H9 (cell line): Measurements from ENCODE around the gene ARHGEF25. TPM values are rescaled to one million over a fixed set of nuclear protein-coding genes. Genes with fewer than 3 reads are reported as not detected.

Experiments
- DNase-seq: peaks from one replicate; pipeline ENCODE4 v3.0.0-alpha.2; 2017
- H2AFZ ChIP-seq: one replicate; pipeline ENCODE4 v1.6.1; 2013; ENCODE audit warnings: mild to moderate bottlenecking, low read length, control low read depth, moderate library complexity
- H2AK5ac ChIP-seq: 2 replicates; pipeline ENCODE4 v1.6.1; 2013; ENCODE audit warnings: low read length, control low read depth, mixed read lengths; ENCODE audit not compliant: insufficient read length
- H2BK120ac ChIP-seq: one replicate; pipeline ENCODE4 v1.6.1; 2013; ENCODE audit warnings: low read depth, mild to moderate bottlenecking, low read length, control low read depth, inconsistent platforms; ENCODE audit not compliant: poor library complexity, severe bottlenecking
- H2BK12ac ChIP-seq: 2 replicates; pipeline ENCODE4 v1.6.1; 2013; ENCODE audit warnings: low read length, control low read depth, mixed read lengths, low read depth; ENCODE audit not compliant: insufficient read length
- H2BK15ac ChIP-seq: 2 replicates; pipeline ENCODE4 v1.6.1; 2013; ENCODE audit warnings: low read depth, low read length, control low read depth
- H2BK20ac ChIP-seq: one replicate; pipeline ENCODE4 v1.6.1; 2013; ENCODE audit warnings: low read depth, mild to moderate bottlenecking, low read length, control low read depth, inconsistent platforms; ENCODE audit not compliant: poor library complexity, severe bottlenecking
- H2BK5ac ChIP-seq: 2 replicates; pipeline ENCODE4 v1.6.1; 2013; ENCODE audit warnings: low read length, control low read depth, mixed read lengths; ENCODE audit not compliant: insufficient read length
- H3K14ac ChIP-seq: 2 replicates; pipeline ENCODE4 v1.6.1; 2013; ENCODE audit warnings: low read length, control low read depth; ENCODE audit not compliant: insufficient read depth
- H3K18ac ChIP-seq: 2 replicates; pipeline ENCODE4 v1.6.1; 2013; ENCODE audit warnings: low read depth, mild to moderate bottlenecking, mixed read lengths, low read length, control low read depth; ENCODE audit not compliant: insufficient read length
- H3K23ac ChIP-seq: 2 replicates; pipeline ENCODE4 v1.6.1; 2013; ENCODE audit warnings: low read length, control low read depth, mixed read lengths, low read depth; ENCODE audit not compliant: insufficient read length
- H3K23me2 ChIP-seq: 2 replicates; pipeline ENCODE4 v1.6.1; 2013; ENCODE audit warnings: low read depth, mild to moderate bottlenecking, mixed read lengths, low read length, control low read depth; ENCODE audit not compliant: insufficient read length, poor library complexity, severe bottlenecking
- H3K27ac ChIP-seq: 2 replicates; pipeline ENCODE4 v1.5.1; 2013; ENCODE audit warnings: low read length, control low read depth, mixed read lengths, low read depth; ENCODE audit not compliant: insufficient read length
- H3K27me3 ChIP-seq: 2 replicates; pipeline ENCODE4 v1.6.1; 2013; ENCODE audit warnings: low read length, control low read depth, inconsistent platforms; ENCODE audit not compliant: insufficient read depth
- H3K4ac ChIP-seq: 2 replicates; pipeline ENCODE4 v1.6.1; 2013; ENCODE audit warnings: low read depth, mild to moderate bottlenecking, control low read depth, inconsistent platforms, low read length, moderate library complexity
- H3K4me1 ChIP-seq: 2 replicates; pipeline ENCODE4 v1.6.1; 2013; ENCODE audit warnings: low read length, control low read depth, inconsistent platforms; ENCODE audit not compliant: insufficient read depth
- H3K4me2 ChIP-seq: 2 replicates; pipeline ENCODE4 v1.6.1; 2013; ENCODE audit warnings: low read length, control low read depth, mixed read lengths; ENCODE audit not compliant: insufficient read length, insufficient read depth
- H3K56ac ChIP-seq: 2 replicates; pipeline ENCODE4 v1.6.1; 2013; ENCODE audit warnings: low read depth, mild to moderate bottlenecking, mixed read lengths, low read length, control low read depth; ENCODE audit not compliant: insufficient read length
- H3K79me1 ChIP-seq: 2 replicates; pipeline ENCODE4 v1.6.1; 2013; ENCODE audit warnings: low read depth, mild to moderate bottlenecking, moderate library complexity, low read length, control low read depth, inconsistent platforms; ENCODE audit not compliant: insufficient read depth, poor library complexity, severe bottlenecking
- H3K79me2 ChIP-seq: 2 replicates; pipeline ENCODE4 v1.6.1; 2013; ENCODE audit warnings: low read length, control low read depth, inconsistent platforms; ENCODE audit not compliant: insufficient read depth
- H3K9ac ChIP-seq: 2 replicates; pipeline ENCODE4 v1.6.1; 2013; ENCODE audit warnings: low read length, control low read depth, mixed read lengths; ENCODE audit not compliant: insufficient read length; ENCODE audit errors: extremely low read depth
- H3K9me3 ChIP-seq: one replicate; pipeline ENCODE4 v1.6.1; 2013; ENCODE audit warnings: low read depth, low read length, inconsistent platforms; ENCODE audit not compliant: control insufficient read depth
- H3T11ph ChIP-seq: one replicate; pipeline ENCODE4 v1.6.1; 2013; ENCODE audit warnings: mild to moderate bottlenecking, low read length, control low read depth, inconsistent platforms
- H4K20me1 ChIP-seq: one replicate; pipeline ENCODE4 v1.6.1; 2013; ENCODE audit not compliant: control insufficient read depth, insufficient read length, insufficient read depth
- H4K5ac ChIP-seq: 2 replicates; pipeline ENCODE4 v1.6.1; 2013; ENCODE audit warnings: low read depth, mild to moderate bottlenecking, mixed read lengths, low read length, control low read depth; ENCODE audit not compliant: insufficient read length
- H4K8ac ChIP-seq: replicated peaks from 2 replicates; pipeline ENCODE4 v1.6.1; 2013; ENCODE audit warnings: low read length, control low read depth, mixed read lengths, low read depth; ENCODE audit not compliant: insufficient read length
- H4K91ac ChIP-seq: 2 replicates; pipeline ENCODE4 v1.6.1; 2013; ENCODE audit warnings: low read depth, mild to moderate bottlenecking, moderate library complexity, mixed read lengths, low read length, control low read depth; ENCODE audit not compliant: insufficient read length
- H3K27ac Mint-ChIP-seq, 3 experiments: 2 replicates in 2 of 3; 3 replicates in 1 of 3; pipeline ENCODE4 v1.8.0; 2020 to 2021; ENCODE audit warnings: mixed read lengths in 3 of 3, mild to moderate bottlenecking in 1 of 3, moderate library complexity in 1 of 3
- H3K27me3 Mint-ChIP-seq: 2 replicates; pipeline ENCODE4 v1.8.0; 2021; ENCODE audit warnings: low read depth, mild to moderate bottlenecking, moderate library complexity, mixed read lengths
- H3K36me3 Mint-ChIP-seq, 3 experiments: 2 replicates in 2 of 3; 3 replicates in 1 of 3; pipeline ENCODE4 v1.8.0; 2020 to 2021; ENCODE audit warnings: low read depth in 3 of 3, mixed read lengths in 3 of 3; ENCODE audit not compliant: insufficient read depth in 1 of 3
- H3K4me1 Mint-ChIP-seq, 2 experiments: 2 replicates each; pipeline ENCODE4 v1.8.0; 2020; ENCODE audit warnings: mixed read lengths in 2 of 2
- H3K4me3 Mint-ChIP-seq, 2 experiments: 2 replicates in 1 of 2; 3 replicates in 1 of 2; pipeline ENCODE4 v1.8.0; 2020 to 2021; ENCODE audit warnings: mild to moderate bottlenecking in 2 of 2, mixed read lengths in 2 of 2, moderate library complexity in 1 of 2
- H3K9me3 Mint-ChIP-seq, 2 experiments: 2 replicates in 1 of 2; 3 replicates in 1 of 2; pipeline ENCODE4 v1.8.0; 2020; ENCODE audit warnings: mild to moderate bottlenecking in 2 of 2, mixed read lengths in 2 of 2, moderate library complexity in 1 of 2
- CTCF ChIP-seq: fragments of 200-600 bp; sonication (generic); conservative IDR thresholded peaks from 3 replicates; pipeline ENCODE4 v1.8.0; 2021; ENCODE audit warnings: antibody characterized with exemption, mild to moderate bottlenecking
- WGBS: extraction: QIAGEN DNeasy Blood & Tissue Kit; methylation state at CpG from one replicate; pipeline ENCODE4 v1.1.7; 2013; ENCODE audit warnings: missing lambda C conversion rate, low lambda C conversion rate, mixed read lengths; ENCODE audit not compliant: insufficient read length; ENCODE audit errors: extremely low coverage; 5-methylcytosine and 5-hydroxymethylcytosine counted together
- total RNA-seq: library from RNA; stranded (reverse); gene quantifications from 2 replicates; pipeline ENCODE4 v1.2.1, GENCODE V29; 2021

The ARHGEF25 gene
- total RNA-seq, 1 experiment from 2014 or later: 22.6 TPM

DNA sequence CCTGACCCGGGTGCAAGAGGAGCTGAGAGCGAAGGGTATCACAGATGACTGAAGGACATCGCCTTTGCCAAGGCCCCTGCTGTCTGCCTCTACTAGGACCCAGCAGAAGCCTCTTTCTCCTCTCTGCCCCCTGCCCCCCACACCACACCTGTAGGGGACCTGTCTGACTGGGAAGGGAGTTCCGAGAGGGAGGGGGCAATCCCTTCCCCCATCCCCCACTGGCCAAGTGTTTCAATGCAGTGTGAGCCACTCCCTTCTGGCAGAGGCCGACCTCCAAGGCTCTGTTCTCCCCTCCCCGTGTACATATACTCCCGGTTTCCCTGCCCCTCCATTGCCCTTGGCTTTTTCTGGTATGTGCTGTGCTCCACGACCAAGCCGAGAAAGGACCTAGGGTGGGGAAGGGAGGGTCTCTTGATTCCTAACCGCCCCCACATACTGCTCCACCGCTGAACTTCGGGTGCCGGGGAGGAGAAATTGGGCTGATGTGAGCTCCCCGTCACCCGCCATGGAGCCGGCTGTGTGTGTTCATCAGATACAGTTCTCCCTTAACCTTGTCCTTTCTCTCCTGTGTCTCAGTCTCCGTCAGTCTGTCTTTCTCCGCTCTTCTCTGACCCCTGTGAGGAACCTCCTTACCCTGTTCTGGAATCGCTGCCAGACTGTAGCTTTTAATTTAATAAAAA is 2.0 kb upstream of the ARHGEF25 start:
- peak; percentile 71 for DNase-seq
- Mint-ChIP-seq H3K4me1 (peaks cover 36 to 39% of the 10 kb centered on the region in 2 experiments), H3K27me3 (peaks cover 15% of the 10 kb centered on the region), H3K4me3 (peak overlapping the region; percentile 75 to 76), H3K36me3 (peaks cover 10 to 24% (median 23%) of the 10 kb centered on the region in 3 experiments), H3K27ac (no peak overlapping the region), H3K9me3 (no peaks in the 10 kb centered on the region; a peak in 1 of 5 replicates)
- WGBS: no CpG with 5 or more reads among the region's 19 CpGs
- H3K27ac ChIP-seq: no peak overlapping the region
- H3K23ac ChIP-seq: no peak overlapping the region
- no peak overlapping the region for H2BK120ac ChIP-seq
- TF ChIP-seq CTCF: no peak
- no peak overlapping the region for H4K5ac ChIP-seq
- H3K18ac ChIP-seq: no peak overlapping the region
- no peak overlapping the region for H3K56ac ChIP-seq
- H3K4ac ChIP-seq: no peak overlapping the region
- peak overlapping the region; percentile 89 for H3K4me2 ChIP-seq
- no peak overlapping the region for H2BK15ac ChIP-seq
- no peaks in the 10 kb centered on the region for H3K9me3 ChIP-seq
- H2BK5ac ChIP-seq: no peak overlapping the region
- H3K23me2 ChIP-seq: peaks cover 31% of the 10 kb centered on the region
- no peaks in the 10 kb centered on the region; the same call in 1 of the 2 replicates for H3K4me1 ChIP-seq
- no peaks in the 10 kb centered on the region for H4K20me1 ChIP-seq
- no peak overlapping the region for H2BK20ac ChIP-seq
- no peak overlapping the region for H3T11ph ChIP-seq
- H4K91ac ChIP-seq: no peak overlapping the region
- H3K9ac ChIP-seq: no peak overlapping the region
- H3K79me2 ChIP-seq: no peaks in the 10 kb centered on the region
- H3K27me3 ChIP-seq: peaks cover 2% of the 10 kb centered on the region; the same call in 1 of the 2 replicates
- H2BK12ac ChIP-seq: no peak overlapping the region
- no peak overlapping the region for H2AK5ac ChIP-seq
- H4K8ac ChIP-seq: no peak overlapping the region
- no peak overlapping the region for H2AFZ ChIP-seq
- no peaks in the 10 kb centered on the region for H3K79me1 ChIP-seq
- H3K14ac ChIP-seq: no peak overlapping the region
